Measurements from ENCODE around the gene ESCO1.
"Not testable (repeated sequence)": the region's sequence is repeated elsewhere in the genome, so short reads cannot be mapped to it uniquely, and the experiment has no call there.

The ESCO1 gene

DNA sequence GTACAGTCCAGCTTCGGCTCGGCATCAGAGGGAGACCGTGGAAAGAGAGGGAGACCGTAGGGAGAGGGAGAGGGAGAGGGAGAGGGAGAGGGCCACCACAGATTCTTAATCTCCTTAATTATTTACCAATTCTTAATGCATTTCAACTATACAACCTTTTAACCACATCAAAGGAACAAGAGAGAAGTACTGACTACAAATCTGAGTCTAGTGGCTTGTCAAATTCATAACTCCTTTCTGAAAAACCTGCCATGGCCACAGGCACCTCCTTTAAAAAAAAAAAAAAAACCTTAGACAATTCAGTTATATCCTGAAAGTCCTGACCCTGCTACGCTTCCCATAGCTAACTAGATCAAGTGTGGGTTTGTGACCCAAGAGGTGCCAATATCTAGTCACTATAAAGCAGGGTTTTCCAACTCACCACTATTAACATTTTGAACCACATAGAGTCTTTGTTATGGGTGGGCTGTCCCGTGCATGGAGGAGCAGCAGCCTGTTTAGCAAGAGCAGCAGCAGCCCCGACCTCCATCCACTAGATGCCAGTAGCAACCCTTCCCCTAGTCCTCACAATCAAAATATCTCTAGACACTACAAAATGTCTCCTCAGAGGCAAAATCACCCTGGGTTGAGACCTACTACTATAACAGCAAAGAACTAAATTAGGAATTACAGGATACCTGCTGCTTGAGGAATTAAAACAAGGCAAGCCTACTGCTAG is 6.8 kb downstream of the ESCO1 start:
- H3K27me3 ChIP-seq, result no peaks in the 10 kb centered on the region
- no peak for TF ChIP-seq Cebpa-rat (IDR thresholded peaks at IDR 0.05)
- H3K9ac ChIP-seq, result no peak overlapping the region
- H3K4me1 ChIP-seq, result peaks cover 17% of the 10 kb centered on the region
- H3K9me3 ChIP-seq, result peaks cover 55% of the 10 kb centered on the region
- H3K4me3 ChIP-seq, result no peak overlapping the region
- no peak overlapping the region for H3K4me2 ChIP-seq
- H4K20me1 ChIP-seq, result peaks cover 42% of the 10 kb centered on the region
- H3K36me3 ChIP-seq, result peaks cover 48% of the 10 kb centered on the region
- no peak overlapping the region for H3K27ac ChIP-seq

- Histone ChIP-seq H3K9me3 (peaks cover 67% of the 10 kb centered on the region), H4K20me1 (peaks cover 42% of the 10 kb centered on the region), H3K36me3 (peaks cover 58% of the 10 kb centered on the region)
- H3K9ac ChIP-seq, H3K4me1 ChIP-seq, H3K27me3 ChIP-seq, H3K27ac ChIP-seq, H3K4me3 ChIP-seq, H3K4me2 ChIP-seq: not testable (repeated sequence)
Measured at GRCh38 chr18:21592361-21592760, 8.1 kb downstream of the ESCO1 start.

DNA sequence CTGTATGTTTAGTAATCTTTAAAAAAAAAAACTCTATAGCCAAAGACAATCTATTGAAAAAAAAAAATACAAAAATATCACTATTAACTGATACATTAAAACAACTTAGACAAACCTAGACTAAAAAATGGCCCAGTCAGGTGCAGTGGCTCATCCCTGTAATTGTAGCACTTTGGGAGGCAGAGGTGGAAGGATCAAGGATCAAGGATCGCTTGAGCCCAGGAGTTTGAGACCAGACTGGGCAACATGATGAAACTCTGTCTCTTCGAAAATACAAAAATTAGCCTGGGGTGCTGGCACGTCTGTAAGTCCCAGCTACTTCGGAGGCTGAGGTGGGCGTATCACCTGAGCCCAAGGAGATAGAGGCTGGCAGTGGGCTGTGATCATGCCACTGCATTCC is 16.1 kb downstream of the ESCO1 start:
- TF ChIP-seq Cebpa-rat (IDR thresholded peaks at IDR 0.05), result no peak

GRCh38 chr18:21575656-21576055 is 24.8 kb downstream of the ESCO1 start:
- H3K9me3 ChIP-seq, result no peaks in the 10 kb centered on the region

More for the DNA sequence above, 16.1 kb downstream of the ESCO1 start:
- H3K9ac ChIP-seq, result no peak overlapping the region
- peaks cover 79% of the 10 kb centered on the region for H4K20me1 ChIP-seq
- H3K36me3 ChIP-seq, result peaks cover 74% of the 10 kb centered on the region
- no peaks in the 10 kb centered on the region for H3K4me1 ChIP-seq
- H3K9me3 ChIP-seq, result peaks cover 25% of the 10 kb centered on the region
- H3K27ac ChIP-seq, result no peak overlapping the region
- H3K4me2 ChIP-seq, result no peak overlapping the region
- H3K4me3 ChIP-seq, result no peak overlapping the region
- no peaks in the 10 kb centered on the region for H3K27me3 ChIP-seq

DNA sequence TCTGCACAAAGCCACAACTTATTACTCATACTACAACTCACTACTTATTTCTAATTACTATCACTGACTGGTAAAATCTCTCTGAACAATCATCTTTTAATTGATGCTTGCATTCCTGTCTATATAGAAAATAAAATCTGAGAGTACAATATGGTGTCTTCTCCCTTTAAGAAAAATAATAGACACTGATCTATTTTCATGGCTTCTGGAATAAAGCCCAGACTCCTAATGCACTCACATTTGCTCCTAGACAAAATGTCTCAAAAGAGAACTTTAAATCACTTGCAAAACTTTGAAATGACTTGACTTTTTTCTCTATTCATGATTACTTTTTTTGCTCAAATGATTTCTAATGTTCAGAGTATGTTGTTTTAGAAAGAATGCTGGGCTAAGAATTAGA is 28.7 kb downstream of the ESCO1 start:
- H3K9ac ChIP-seq, result no peak overlapping the region
- H3K4me2 ChIP-seq, result no peak overlapping the region
- no peak overlapping the region for H3K27ac ChIP-seq
- peaks cover 20% of the 10 kb centered on the region for H4K20me1 ChIP-seq
- peaks cover 93% of the 10 kb centered on the region for H3K36me3 ChIP-seq
- no peaks in the 10 kb centered on the region for H3K9me3 ChIP-seq
- no peak overlapping the region for H3K4me3 ChIP-seq
- no peak for TF ChIP-seq Cebpa-rat (IDR thresholded peaks at IDR 0.05)
- H3K4me1 ChIP-seq, result no peaks in the 10 kb centered on the region
- H3K27me3 ChIP-seq, result no peaks in the 10 kb centered on the region

More at GRCh38 chr18:21575656-21576055, 24.8 kb downstream of the ESCO1 start:
- H3K9ac ChIP-seq, result no peak overlapping the region
- H3K27ac ChIP-seq, result no peak overlapping the region
- no peak for TF ChIP-seq Cebpa-rat (IDR thresholded peaks at IDR 0.05)
- H3K4me2 ChIP-seq, result no peak overlapping the region
- no peak overlapping the region for H3K4me3 ChIP-seq
- H4K20me1 ChIP-seq, result peaks cover 27% of the 10 kb centered on the region
- no peaks in the 10 kb centered on the region for H3K27me3 ChIP-seq
- H3K4me1 ChIP-seq, result no peaks in the 10 kb centered on the region
- peaks cover 88% of the 10 kb centered on the region for H3K36me3 ChIP-seq

DNA sequence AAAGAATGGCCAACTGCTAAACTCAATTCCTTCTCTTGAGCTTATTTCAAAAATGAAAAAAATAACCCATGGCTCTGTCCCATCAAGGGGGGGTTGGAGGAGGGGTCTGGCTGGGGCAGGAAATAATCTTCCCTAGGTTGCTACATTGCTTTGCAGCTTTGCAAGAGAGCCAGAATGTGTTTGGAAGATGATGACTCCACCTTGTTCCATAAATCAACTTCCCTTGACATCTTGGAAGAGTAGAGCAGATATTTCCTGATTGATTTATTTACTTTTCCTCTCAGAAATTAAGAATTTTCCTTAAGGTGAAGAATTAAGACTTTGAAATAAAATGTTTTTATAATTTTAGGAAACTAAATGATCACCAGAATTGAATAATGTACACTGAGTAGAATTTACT is 41.3 kb downstream of the ESCO1 start:
- Histone ChIP-seq H3K9me3 (no peaks in the 10 kb centered on the region), H3K27ac (no peak overlapping the region), H4K20me1 (no peaks in the 10 kb centered on the region), H3K4me1 (no peaks in the 10 kb centered on the region), H3K9ac (no peak overlapping the region), H3K27me3 (no peaks in the 10 kb centered on the region), H3K4me3 (no peak overlapping the region), H3K4me2 (no peak overlapping the region), H3K36me3 (peaks cover 81% of the 10 kb centered on the region)
- no peak for TF ChIP-seq Cebpa-rat (IDR thresholded peaks at IDR 0.05)

DNA sequence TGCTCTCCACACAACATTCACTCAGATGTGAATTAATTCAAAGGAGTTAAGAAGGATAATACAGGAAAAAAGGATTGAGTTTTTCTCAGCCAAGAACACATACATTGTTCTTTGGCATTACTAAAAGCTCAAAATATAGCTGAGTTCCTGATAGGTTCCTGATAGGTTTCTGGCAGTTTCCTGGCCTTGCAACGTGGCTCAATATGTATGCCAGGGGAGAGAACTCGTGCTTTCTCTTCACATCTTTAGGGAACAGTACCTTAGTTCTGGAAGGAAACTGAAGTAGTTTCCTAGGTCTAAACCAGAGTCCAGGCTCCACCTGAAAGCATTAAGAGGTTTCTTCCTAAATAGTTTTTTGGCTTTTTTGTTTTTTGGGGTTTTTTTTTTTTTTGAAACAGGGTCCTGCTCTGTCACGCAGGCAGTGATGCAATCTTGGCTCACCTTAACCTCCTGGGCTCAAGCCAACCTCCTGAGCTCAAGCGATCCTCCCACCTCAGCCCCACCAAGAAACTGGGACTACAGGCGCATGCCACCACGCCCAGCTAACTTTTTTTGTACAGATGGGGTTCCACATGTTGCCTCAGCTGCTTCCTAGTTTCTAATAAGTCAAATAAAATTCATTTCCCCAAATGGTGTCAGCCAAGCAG is 42.8 kb downstream of the ESCO1 start:
- Histone ChIP-seq H3K4me3 (no peak overlapping the region), H3K4me1 (no peaks in the 10 kb centered on the region), H3K27me3 (no peaks in the 10 kb centered on the region), H4K20me1 (no peaks in the 10 kb centered on the region), H3K9me3 (no peaks in the 10 kb centered on the region), H3K27ac (no peak overlapping the region), H3K4me2 (no peak overlapping the region), H3K9ac (no peak overlapping the region), H3K36me3 (peaks cover 81% of the 10 kb centered on the region)
- TF ChIP-seq Cebpa-rat (IDR thresholded peaks at IDR 0.05), result no peak

DNA sequence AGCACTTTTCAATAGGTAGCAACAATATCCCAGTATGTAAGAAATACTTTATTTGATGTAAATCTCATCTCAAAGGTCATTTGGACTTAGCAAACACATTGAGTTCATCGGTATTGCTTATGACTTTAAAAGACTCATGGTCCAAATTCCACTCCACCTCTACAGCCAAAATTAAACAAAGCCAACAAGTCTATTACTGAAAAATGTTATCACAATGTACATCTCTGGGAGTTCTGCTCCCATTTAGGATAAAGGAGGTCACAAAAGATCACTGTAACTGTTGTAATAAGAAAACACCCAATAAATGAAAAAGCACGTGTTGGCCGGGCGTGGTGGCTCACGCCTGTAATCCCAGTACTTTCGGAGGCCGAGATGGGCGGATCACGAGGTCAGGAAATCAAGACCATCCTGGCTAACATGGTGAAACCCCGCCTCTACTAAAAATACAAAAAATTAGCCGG is 50.0 kb downstream of the ESCO1 start:
- Histone ChIP-seq H3K4me3 (no peak overlapping the region), H3K4me1 (no peaks in the 10 kb centered on the region), H3K27ac (no peak overlapping the region), H3K36me3 (peaks cover 91% of the 10 kb centered on the region), H4K20me1 (0 out of 2 replicates have a peak, but pooled peaks cover 8% of the 10 kb centered on the region), H3K9me3 (no peaks in the 10 kb centered on the region), H3K27me3 (no peaks in the 10 kb centered on the region), H3K4me2 (no peak overlapping the region), H3K9ac (no peak overlapping the region)
- no peak for TF ChIP-seq Cebpa-rat (IDR thresholded peaks at IDR 0.05)

DNA sequence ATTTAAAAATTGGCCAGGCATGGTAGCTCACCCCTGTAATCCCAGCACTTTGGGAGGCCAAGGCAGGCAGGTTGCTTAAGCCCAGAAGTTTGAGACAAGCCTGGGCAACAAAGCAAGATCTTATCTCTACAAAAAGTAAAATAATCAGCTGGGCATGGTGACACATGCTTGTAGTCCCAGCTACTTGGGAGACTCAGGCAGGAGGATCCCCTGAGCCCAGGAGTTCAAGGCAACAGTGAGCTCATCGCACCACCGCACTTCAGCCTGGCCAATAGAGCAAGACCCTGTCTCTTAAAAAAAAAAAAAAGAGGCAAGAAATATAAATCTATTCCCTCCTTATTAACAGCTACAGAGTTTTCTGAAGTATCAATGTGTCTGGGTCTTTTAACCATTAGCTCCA is 51.9 kb downstream of the ESCO1 start:
- Histone ChIP-seq H3K36me3 (peaks cover 90% of the 10 kb centered on the region), H3K4me2 (no peak overlapping the region), H3K27me3 (no peaks in the 10 kb centered on the region), H3K4me1 (no peaks in the 10 kb centered on the region), H3K4me3 (no peak overlapping the region), H4K20me1 (0 out of 2 replicates have a peak, but pooled peaks cover 8% of the 10 kb centered on the region), H3K27ac (no peak overlapping the region), H3K9me3 (no peaks in the 10 kb centered on the region), H3K9ac (no peak overlapping the region)
- no peak for TF ChIP-seq Cebpa-rat (IDR thresholded peaks at IDR 0.05)

GRCh38 chr18:21546423-21546822 is 54.1 kb downstream of the ESCO1 start:
- TF ChIP-seq Cebpa-rat (IDR thresholded peaks at IDR 0.05), result no peak
- no peak overlapping the region for H3K4me2 ChIP-seq
- H4K20me1 ChIP-seq, result 0 out of 2 replicates have a peak, but pooled peaks cover 8% of the 10 kb centered on the region
- H3K9ac ChIP-seq, result no peak overlapping the region
- peaks cover 78% of the 10 kb centered on the region for H3K36me3 ChIP-seq
- no peaks in the 10 kb centered on the region for H3K27me3 ChIP-seq
- no peak overlapping the region for H3K27ac ChIP-seq
- H3K4me1 ChIP-seq, result no peaks in the 10 kb centered on the region
- no peaks in the 10 kb centered on the region for H3K9me3 ChIP-seq
- H3K4me3 ChIP-seq, result no peak overlapping the region
